C4-2B (cell line): ENCODE data around the gene CDK11A.

Experiments
- H3K27ac ChIP-seq: fragments of 450-650 bp; 2 replicates; pipeline ENCODE4 v1.5.1; 2017
- ZFX ChIP-seq: fragments of 450-650 bp; IDR thresholded peaks from 2 replicates; pipeline ENCODE4 v1.6.1; 2017
- TF ChIP-seq, protein P1 (sequence below): fragments of 450-650 bp; conservative IDR thresholded peaks from 2 replicates; pipeline ENCODE4 v1.5.1; 2017; ENCODE audit warnings: mild to moderate bottlenecking

Gene CDK11A

GRCh38 chr1:1684031-1684681 lies 40.0 kb downstream of the CDK11A start:
- TF ChIP-seq ZFX: no peak
- TF ChIP-seq, protein P1, sequence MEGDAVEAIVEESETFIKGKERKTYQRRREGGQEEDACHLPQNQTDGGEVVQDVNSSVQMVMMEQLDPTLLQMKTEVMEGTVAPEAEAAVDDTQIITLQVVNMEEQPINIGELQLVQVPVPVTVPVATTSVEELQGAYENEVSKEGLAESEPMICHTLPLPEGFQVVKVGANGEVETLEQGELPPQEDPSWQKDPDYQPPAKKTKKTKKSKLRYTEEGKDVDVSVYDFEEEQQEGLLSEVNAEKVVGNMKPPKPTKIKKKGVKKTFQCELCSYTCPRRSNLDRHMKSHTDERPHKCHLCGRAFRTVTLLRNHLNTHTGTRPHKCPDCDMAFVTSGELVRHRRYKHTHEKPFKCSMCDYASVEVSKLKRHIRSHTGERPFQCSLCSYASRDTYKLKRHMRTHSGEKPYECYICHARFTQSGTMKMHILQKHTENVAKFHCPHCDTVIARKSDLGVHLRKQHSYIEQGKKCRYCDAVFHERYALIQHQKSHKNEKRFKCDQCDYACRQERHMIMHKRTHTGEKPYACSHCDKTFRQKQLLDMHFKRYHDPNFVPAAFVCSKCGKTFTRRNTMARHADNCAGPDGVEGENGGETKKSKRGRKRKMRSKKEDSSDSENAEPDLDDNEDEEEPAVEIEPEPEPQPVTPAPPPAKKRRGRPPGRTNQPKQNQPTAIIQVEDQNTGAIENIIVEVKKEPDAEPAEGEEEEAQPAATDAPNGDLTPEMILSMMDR: no peak
- H3K27ac ChIP-seq: no peak overlapping the region

DNA sequence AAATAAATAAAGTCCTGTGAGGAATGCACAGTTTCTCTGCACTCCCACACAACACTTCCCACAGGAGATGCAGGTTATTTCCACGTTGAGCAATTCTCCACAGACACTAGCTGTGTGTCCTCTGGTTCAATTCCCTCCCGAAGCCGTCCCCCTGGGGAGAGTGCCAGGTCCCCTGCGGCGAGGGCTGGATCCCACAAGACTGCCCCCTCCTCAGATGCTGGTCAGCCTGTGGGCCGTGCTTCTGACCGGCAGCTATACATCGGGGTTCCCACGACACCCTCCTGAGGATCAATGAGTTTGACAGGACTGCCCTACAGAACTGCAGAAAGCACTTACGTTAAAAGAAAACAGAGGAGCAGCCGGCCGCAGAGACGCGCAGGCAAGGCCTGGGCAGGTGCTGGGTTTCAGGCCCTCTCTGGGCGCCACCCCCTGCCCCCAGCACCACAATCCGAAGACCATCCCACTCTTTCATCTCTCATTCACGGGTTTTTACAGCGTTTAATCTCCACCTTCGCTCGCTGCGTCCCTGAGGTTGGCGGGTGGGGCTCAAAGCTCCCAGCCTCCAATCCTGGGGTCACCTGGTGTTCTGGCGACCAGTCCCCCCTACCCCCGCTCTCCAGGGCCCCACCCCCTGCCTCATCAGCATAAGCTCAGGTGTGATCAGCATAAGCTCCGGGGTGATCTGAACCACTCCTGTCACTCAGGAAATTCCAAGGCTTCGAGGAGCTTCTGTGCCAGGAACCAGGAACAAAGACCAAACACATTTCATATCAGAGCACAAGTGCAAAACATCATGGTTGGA lies 40.9 kb downstream of the CDK11A start:
- no peak for TF ChIP-seq ZFX
- TF ChIP-seq, protein P1: no peak
- no peak overlapping the region for H3K27ac ChIP-seq

- TF ChIP-seq, protein P1: no peak
- no peak for TF ChIP-seq ZFX
These were observed 43.3 kb downstream of the CDK11A start for GRCh38 chr1:1680912-1681273.

GRCh38 chr1:1680031-1680911 lies 43.9 kb downstream of the CDK11A start:
- TF ChIP-seq ZFX: no peak
- TF ChIP-seq, protein P1: no peak
- no peak overlapping the region for H3K27ac ChIP-seq

More at GRCh38 chr1:1680912-1681273, 43.3 kb downstream of the CDK11A start:
- no peak overlapping the region for H3K27ac ChIP-seq

DNA sequence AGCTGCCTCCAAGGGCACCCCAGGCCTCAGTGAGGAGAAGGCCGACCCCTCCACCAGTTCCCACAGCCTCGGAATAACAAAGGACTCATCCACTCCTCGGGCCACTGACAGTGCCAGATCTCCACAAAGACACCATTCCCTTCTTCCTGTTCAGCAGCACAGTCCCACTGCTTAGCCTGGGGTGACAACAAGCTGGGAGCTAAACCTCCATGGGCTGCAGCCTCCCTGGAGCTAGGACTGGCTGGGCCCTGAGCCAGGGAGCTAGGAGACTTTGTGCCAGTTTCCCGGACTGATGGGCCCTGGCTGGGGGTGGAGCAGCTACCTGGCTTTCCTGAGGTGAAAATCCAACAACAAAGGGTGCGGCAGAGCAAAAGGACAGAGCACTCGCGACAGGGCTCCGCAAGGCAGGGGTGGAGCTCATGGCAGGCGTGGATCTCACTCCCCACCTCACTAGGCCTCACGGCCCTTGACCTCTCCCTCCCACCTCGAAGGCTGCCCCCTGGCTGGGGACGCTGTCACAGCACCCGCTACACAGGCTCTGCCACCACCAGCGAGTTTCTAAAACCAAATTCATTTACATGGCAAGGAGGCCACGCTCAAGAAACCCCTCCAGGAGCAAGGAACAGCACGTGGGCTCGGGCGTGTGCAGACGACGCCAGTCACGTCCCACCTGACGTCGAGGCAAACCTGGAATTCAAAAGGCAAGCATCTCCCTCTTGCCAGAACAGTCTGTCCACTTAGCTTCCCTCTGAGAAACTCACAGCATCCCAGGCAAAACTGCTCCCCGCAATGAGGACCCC lies 45.4 kb downstream of the CDK11A start:
- peak overlapping the region; percentile 71 for H3K27ac ChIP-seq

More for the DNA sequence above, 45.4 kb downstream of the CDK11A start:
- TF ChIP-seq, protein P1: no peak; the same call in 1 of the 2 replicates
- no peak; the same call in 1 of the 2 replicates for TF ChIP-seq ZFX
